Hair follicular keratinocyte (primary cell): ENCODE results near the gene OR8A1. TPM values are rescaled to one million over a fixed set of nuclear protein-coding genes. Genes with fewer than 3 reads are reported as not detected.

ENCODE experiments used
- total RNA-seq: library from RNA; depleted of rRNA; stranded (reverse); fragments of >200 nt; gene quantifications from 2 replicates; pipeline ENCODE4 v1.2.3, GENCODE V29; 2015

OR8A1 gene
- not detected in 2 replicates for total RNA-seq

GRCh38 chr11:124569697-124570096, at the start of gene OR8A1:
OR8A1 (plus strand) TSS chr11:124569997; CDS start chr11:124570120, 123 bp downstream.

DNA sequence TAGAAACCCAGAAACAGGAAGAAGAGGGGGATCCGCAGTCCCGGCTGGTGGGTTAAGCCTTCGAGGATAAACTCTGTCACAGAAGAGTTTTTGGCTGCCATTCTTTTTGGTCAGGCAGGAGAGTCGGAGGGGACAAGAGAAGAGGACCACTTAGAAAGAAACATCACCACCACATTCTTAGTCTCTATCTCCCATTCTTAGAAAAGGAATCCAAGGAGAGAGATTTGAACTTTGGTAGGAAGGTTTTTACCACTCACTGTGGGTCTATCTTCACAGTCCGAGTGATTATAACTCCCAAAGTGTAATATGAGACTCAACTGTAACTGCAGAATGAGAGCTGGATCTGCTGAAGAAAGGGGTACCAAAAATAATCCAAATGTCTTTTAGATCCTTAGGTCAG, 26.2 kb upstream of the OR8A1 start, which contains the start of gene OR8B12:
Gene OR8B12, minus strand, starts transcription at position 101 of the 400 bp plus-strand sequence. Its CDS starts 0 bp downstream, at position 101.

GRCh38 chr11:124611064-124611463, 41.3 kb downstream of the OR8A1 start, which contains the start of gene PANX3:
PANX3 (plus strand) TSS chr11:124611428; CDS start chr11:124611557, 129 bp downstream.

Other genes starting within 250 kb of the OR8A1 start
- not detected in 2 replicates for gene OR8D2, start 249.8 kb upstream of the OR8A1 start, total RNA-seq
- not detected in 2 replicates for gene OR8B2, start 185.5 kb upstream of the OR8A1 start, total RNA-seq
- gene OR8B3, start 171.0 kb upstream of the OR8A1 start, total RNA-seq = not detected in 2 replicates
- not detected in 2 replicates for gene OR8B4, start 145.1 kb upstream of the OR8A1 start, total RNA-seq
- gene OR8B8, start 124.3 kb upstream of the OR8A1 start, total RNA-seq = not detected in 2 replicates
- not detected in 2 replicates for gene OR8B12, start 26.3 kb upstream of the OR8A1 start, total RNA-seq
- not detected in 2 replicates for gene PANX3, start 41.4 kb downstream of the OR8A1 start, total RNA-seq
- 19.3 and 19.7 TPM in 2 replicates for gene TBRG1, start 52.9 kb downstream of the OR8A1 start, total RNA-seq
- 9.6 and 10.1 TPM in 2 replicates for gene SIAE, start 103.7 kb downstream of the OR8A1 start, total RNA-seq
- 21.6 and 28.0 TPM in 2 replicates for gene SPA17, start 103.9 kb downstream of the OR8A1 start, total RNA-seq
- 0.15 and 0.39 TPM in 2 replicates for gene NRGN, start 169.9 kb downstream of the OR8A1 start, total RNA-seq
- gene VSIG2, start 182.3 kb downstream of the OR8A1 start, total RNA-seq = not detected in 2 replicates
- gene ESAM, start 192.3 kb downstream of the OR8A1 start, total RNA-seq = not detected in 2 replicates
- 3.4 TPM in 2 replicates for gene MSANTD2, start 230.4 kb downstream of the OR8A1 start, total RNA-seq